Activated CD4-positive, alpha-beta T cell treated with anti-CD3 and anti-CD28 coated beads for 24 hours (primary cell): ENCODE measurements around the gene SF3B6.
"Not testable (repeated sequence)": the region's sequence is repeated elsewhere in the genome, so short reads cannot be mapped to it uniquely, and the experiment has no call there.

Experiments
- DNase-seq, 2 donors: peaks; one replicate each; pipeline ENCODE4 v3.0.0-alpha.2; 2020; ENCODE audit warnings: low read depth in 2 of 2

SF3B6 gene

DNA sequence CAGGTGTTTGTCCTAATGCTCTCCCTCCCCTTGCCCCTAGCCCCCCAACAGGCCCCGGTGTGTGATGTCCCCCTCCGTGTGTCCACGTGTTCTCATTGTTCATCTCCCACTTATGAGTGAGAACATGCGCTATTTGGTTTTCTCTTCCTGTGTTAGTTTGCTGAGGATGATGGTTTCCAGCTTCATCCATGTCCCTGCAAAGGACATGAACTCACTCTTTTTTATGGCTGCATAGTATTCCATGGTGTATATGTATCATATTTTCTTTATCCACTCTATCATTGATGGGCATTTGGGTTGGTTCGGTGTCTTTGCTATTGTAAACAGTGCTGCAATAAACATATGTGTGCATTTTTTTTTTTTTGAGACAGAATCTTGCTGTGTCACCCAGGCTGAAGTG lies 17.1 kb upstream of the SF3B6 start:
- not testable (repeated sequence) for DNase-seq

GRCh38 chr2:24088821-24089359 lies 12.8 kb upstream of the SF3B6 start:
- DNase-seq: no peak

DNA sequence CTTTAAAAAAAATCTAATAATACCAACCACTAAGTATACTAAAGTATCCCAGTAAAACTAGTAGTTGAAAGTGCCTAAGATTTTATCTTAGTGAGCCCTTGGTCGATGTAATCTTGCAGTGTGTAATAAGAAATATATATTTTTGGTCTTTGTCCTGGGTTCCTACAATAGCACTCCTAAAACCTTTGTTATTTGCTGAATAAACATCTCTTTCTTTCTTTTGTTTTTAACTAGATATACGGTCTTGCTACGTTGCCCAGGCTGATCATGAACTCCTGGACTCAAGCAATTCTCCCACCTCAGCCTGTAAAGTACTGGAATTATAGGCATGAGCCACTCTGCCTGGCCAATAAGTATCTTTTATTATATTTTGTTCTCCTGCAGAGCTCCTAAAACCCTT lies 10.9 kb upstream of the SF3B6 start:
- DNase-seq: no peak

DNA sequence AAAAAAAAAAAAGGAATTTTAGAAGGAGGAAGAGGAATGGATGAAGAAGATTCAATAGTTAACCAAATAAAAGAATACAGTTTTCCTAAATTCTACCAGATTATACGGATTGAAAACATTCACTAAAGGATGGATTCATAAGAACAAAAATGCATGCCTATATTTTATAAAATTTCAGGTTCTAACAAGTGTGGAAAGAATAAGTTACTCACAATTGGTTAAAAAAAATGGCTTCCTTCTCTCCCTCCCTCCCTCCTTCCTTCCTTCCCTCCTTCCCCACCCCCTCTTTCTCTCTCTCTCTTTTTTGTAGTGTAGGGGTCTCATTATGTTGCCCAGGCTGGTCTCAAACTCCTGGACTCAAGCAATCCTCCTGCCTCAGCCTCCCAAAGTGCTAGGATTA lies 10.1 kb upstream of the SF3B6 start:
- DNase-seq: no peak

DNA sequence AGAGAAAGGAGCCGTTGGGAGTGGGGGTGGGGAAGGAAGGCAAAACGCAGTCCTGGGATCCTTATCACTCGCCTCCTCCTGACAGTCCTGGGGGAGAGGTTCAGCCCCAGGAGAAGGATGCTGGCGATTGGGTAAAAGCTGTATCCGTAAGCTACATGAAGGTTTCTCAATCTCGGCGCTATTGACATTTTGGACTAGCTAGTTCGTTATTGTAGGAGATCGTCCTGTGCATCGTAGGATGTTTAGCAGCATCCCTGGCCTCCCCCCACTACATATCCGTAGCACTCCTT lies 9.0 kb upstream of the SF3B6 start:
- no peak for DNase-seq

DNA sequence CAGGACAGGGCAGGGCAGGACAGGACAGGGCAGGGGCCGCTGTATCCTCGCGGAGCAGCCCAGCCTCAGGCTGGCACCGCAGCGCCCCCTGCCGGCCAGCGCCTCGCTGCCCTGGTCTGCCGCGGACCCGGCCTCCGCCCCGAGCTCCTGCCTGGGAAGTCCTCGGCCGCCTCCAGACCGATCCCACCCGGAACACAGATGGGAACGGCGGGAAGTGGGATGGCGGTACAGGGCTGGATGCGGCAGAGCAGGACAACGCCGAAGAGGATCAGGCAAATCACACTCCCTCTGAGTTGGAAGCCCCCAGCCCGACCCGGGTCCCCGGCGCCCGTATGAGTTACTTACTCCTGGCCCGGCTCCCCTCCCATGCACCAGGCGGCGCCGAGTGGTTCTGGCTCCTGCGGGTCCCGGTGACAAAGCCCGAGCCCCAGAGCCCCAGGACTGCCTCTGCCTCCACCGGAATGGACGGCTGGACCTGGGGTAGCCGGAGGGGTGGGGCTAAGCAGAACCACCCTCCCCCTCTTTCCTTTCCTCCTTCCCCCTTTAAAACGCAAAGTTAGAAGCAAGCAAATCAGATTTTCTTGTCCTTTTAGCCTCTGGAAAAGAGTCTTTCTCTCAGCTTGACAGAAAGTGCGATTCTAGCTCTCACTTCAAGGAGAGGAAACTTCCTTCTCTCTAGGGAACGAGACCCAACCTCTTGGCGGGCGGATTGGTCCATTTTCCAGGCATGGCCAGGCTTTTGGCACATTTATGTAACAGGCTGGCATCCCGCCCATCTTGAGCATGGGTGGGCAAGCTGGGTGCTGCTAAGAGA lies 8.5 kb upstream of the SF3B6 start, which contains the start of gene TP53I3:
TP53I3 (minus strand) TSS at position 449 of the 814 bp plus-strand sequence. CDS start 508 bp downstream, outside the sequence.
- DNase-seq: peak; percentile 77 to 78

DNA sequence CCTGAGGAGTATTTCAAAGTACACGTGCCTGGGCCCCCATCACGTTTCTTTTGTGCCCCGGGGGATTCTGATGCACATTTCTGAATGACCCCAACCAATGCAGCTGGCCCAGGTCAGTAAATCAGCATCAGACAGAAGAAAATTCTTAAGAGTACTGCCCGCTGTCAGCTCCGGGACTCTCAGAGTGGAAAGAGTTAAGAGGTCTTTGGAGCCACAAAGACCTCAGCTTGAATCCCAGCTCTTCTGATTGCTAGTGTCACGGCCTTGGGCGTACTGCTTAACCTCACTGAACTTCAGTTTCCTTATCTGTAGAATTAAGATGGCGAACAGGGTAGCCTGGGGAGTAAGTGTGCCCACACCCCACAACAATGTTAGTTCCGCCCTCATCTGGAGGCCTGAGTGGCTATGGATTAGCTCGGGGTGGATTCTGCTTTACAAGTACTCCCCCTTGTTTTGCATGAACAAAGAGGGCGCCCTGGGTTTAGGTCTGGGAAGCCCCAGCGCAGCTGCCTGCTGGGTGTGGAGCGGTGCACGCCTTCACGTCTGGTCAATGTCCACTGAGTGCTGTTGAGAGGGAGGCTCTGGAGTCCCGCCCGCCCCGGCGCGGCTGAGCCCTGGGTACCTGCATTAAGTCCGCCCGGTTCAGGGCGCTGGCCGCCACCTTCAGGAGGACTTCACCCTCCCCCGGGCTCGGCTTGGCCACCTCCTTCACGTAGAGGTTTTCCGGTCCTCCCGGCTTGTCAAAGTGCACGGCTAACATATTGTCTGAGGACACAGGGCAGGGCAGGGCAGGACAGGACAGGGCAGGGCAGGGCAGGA lies 7.7 kb upstream of the SF3B6 start:
- DNase-seq: no peak

GRCh38 chr2:24082787-24083566 lies 6.9 kb upstream of the SF3B6 start:
- DNase-seq: no peak

GRCh38 chr2:24080701-24081100 lies 4.6 kb upstream of the SF3B6 start:
- no peak for DNase-seq

- no peak for DNase-seq
Measured at GRCh38 chr2:24077879-24078278, 1.8 kb upstream of the SF3B6 start.

- no peak for DNase-seq
Measured at GRCh38 chr2:24077535-24077877, 1.4 kb upstream of the SF3B6 start.

- DNase-seq: no peak
Measured at GRCh38 chr2:24076849-24077534, 866 bp upstream of the SF3B6 start.

- no peak for DNase-seq
Measured at GRCh38 chr2:24075259-24075658, 867 bp downstream of the SF3B6 start.

GRCh38 chr2:24073816-24074215 lies 2.3 kb downstream of the SF3B6 start:
- no peak for DNase-seq

GRCh38 chr2:24072259-24072658 lies 3.9 kb downstream of the SF3B6 start:
- DNase-seq: no peak

GRCh38 chr2:24065341-24065740 lies 10.8 kb downstream of the SF3B6 start:
- DNase-seq: no peak

GRCh38 chr2:24058564-24059271 lies 17.4 kb downstream of the SF3B6 start:
- no peak for DNase-seq

GRCh38 chr2:24055750-24056149 lies 20.4 kb downstream of the SF3B6 start:
- no peak for DNase-seq

DNA sequence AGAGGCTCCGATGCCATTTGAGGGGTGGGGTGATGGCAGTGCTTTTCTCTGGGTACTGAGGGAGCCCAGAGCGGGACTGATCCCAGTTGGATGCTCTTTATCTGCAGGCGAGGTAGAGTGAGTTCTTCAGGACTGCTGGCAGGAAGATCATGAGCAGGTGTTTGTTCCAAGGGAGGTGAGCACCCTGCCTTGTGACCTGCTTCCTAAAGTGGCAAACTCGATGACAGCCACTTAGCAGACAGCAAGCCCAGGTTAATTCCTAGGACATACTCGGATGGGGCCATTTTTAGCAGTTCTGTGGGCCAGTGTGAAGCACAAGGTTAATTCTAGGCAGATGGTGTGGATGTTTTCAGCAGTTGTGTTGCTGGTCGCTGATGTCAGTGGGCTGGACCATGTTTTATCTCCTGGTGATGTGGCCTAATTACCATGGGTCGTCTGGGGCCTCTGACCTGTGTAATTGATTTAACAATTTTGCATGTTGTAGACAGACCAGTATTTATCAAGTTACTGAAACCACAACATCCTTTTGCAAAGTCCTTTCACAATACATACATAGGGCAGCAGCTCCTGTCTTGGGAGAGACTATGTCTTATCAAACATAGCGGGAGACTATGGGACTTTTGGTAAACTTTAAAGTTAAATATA lies 21.6 kb downstream of the SF3B6 start:
- DNase-seq: no peak

GRCh38 chr2:24052951-24053350 lies 23.2 kb downstream of the SF3B6 start:
- no peak for DNase-seq
